Measurements from ENCODE around the gene SH2D7.

SH2D7 gene

GRCh38 chr15:78076231-78077052 is 15.9 kb upstream of the SH2D7 start:
- TF ChIP-seq CTCF (IDR thresholded peaks at IDR 0.05): no peak

- TF ChIP-seq CTCF (IDR thresholded peaks at IDR 0.05): no peak; the same call in 1 of the 2 replicates
Observed at GRCh38 chr15:78077053-78077870, 15.1 kb upstream of the SH2D7 start, which contains the start of gene TBC1D2B. TBC1D2B (minus strand) TSS chr15:78077711; CDS start chr15:78077652, 59 bp downstream.

- no peak for TF ChIP-seq CTCF (IDR thresholded peaks at IDR 0.05)
Observed at GRCh38 chr15:78077871-78078210, 14.5 kb upstream of the SH2D7 start.

- no peak for TF ChIP-seq CTCF (IDR thresholded peaks at IDR 0.05)
Observed at GRCh38 chr15:78079298-78080087, 12.9 kb upstream of the SH2D7 start.

- TF ChIP-seq CTCF (IDR thresholded peaks at IDR 0.05): no peak
Observed at GRCh38 chr15:78080088-78080460, 12.3 kb upstream of the SH2D7 start.

- no peak for TF ChIP-seq CTCF (IDR thresholded peaks at IDR 0.05)
Observed at GRCh38 chr15:78082106-78082742, 10.1 kb upstream of the SH2D7 start.

- no peak for TF ChIP-seq CTCF (IDR thresholded peaks at IDR 0.05)
Observed at GRCh38 chr15:78082743-78083110, 9.6 kb upstream of the SH2D7 start.
